H1 (cell line): ENCODE data around the gene SYMPK. TPM values are rescaled to one million over a fixed set of nuclear protein-coding genes. Genes with fewer than 3 reads are reported as not detected.
A peak's percentile ranks its signal among the peaks of the same experiment; 100 is the strongest.

ENCODE experiments used
- CTCF ChIA-PET: fragments of 300-600 bp; sonication (Branson Sonifier 250); formaldehyde crosslinking; loops from one replicate; lab custom pipeline; 2021; ENCODE audit not compliant: partially characterized antibody; lab: Charles Lee
- POLR2A ChIA-PET: fragments of 300-600 bp; sonication (Branson Sonifier 250); formaldehyde crosslinking; loops from one replicate; lab custom pipeline; 2021; ENCODE audit warnings: inconsistent platforms; ENCODE audit not compliant: partially characterized antibody; lab: Charles Lee
- DNase-seq, 2 experiments: peaks; one replicate each; pipeline versions ENCODE4 v3.0.0 to v3.0.0-alpha.2; 2010 to 2022; ENCODE audit warnings: low spot score in 2 of 2, low read depth in 1 of 2, mixed read lengths in 1 of 2
- FAIRE-seq: peaks from 2 replicates; lab custom pipeline; 2011; peaks lifted over from hg19 to GRCh38; lab: Jason Lieb, UNC
- H2AFZ ChIP-seq: 2 replicates; pipeline ENCODE4 v1.8.1; 2012; ENCODE audit warnings: low read length, inconsistent platforms
- H2AK5ac ChIP-seq: 2 replicates; pipeline ENCODE4 v1.6.1; 2013; ENCODE audit warnings: low read depth, low read length
- H2BK120ac ChIP-seq: replicated peaks from 2 replicates; pipeline ENCODE3; 2013; ENCODE audit warnings: low read depth, low read length, inconsistent platforms
- H2BK12ac ChIP-seq: 2 replicates; pipeline ENCODE4 v1.6.1; 2013; ENCODE audit warnings: low read depth, low read length
- H2BK15ac ChIP-seq: 2 replicates; pipeline ENCODE4 v1.6.1; 2013; ENCODE audit warnings: low read length
- H2BK20ac ChIP-seq: 2 replicates; pipeline ENCODE4 v1.6.1; 2013; ENCODE audit warnings: low read length
- H2BK5ac ChIP-seq: 2 replicates; pipeline ENCODE4 v1.6.1; 2013; ENCODE audit warnings: low read depth, low read length
- H3K14ac ChIP-seq: 2 replicates; pipeline ENCODE4 v1.6.1; 2013; ENCODE audit warnings: inconsistent platforms; ENCODE audit not compliant: insufficient read length
- H3K18ac ChIP-seq: 2 replicates; pipeline ENCODE4 v1.6.1; 2013; ENCODE audit warnings: low read length; ENCODE audit errors: extremely low read depth
- H3K23ac ChIP-seq: 2 replicates; pipeline ENCODE4 v1.6.1; 2013; ENCODE audit warnings: inconsistent platforms; ENCODE audit not compliant: insufficient read length
- H3K23me2 ChIP-seq: 2 replicates; pipeline ENCODE4 v1.6.1; 2013; ENCODE audit warnings: low read depth, low read length
- H3K27ac ChIP-seq: 2 replicates; pipeline ENCODE4 v1.6.1; 2011; ENCODE audit warnings: low read depth, low read length, inconsistent platforms
- H3K27me3 ChIP-seq, 4 experiments: replicated peaks in 1 of 4; 1 replicate in 1 of 4; 2 replicates in 3 of 4; pipeline versions ENCODE4 v1.6.1 to v1.8.1; 2011 to 2013; ENCODE audit warnings: low read length in 3 of 4, mild to moderate bottlenecking in 3 of 4, inconsistent platforms in 2 of 4, mixed read lengths in 2 of 4, moderate library complexity in 1 of 4; ENCODE audit not compliant: control insufficient read depth in 3 of 4, insufficient read depth in 3 of 4; ENCODE audit errors: extremely low read depth in 1 of 4
- H3K36me3 ChIP-seq, 4 experiments: 2 replicates each; pipeline versions ENCODE4 v1.6.1 to v1.8.1; 2011 to 2013; ENCODE audit warnings: mild to moderate bottlenecking in 4 of 4, low read length in 3 of 4, moderate library complexity in 2 of 4, control low read depth in 1 of 4, inconsistent platforms in 1 of 4; ENCODE audit not compliant: insufficient read depth in 4 of 4, control insufficient read depth in 2 of 4
- H3K4ac ChIP-seq: replicated peaks from 2 replicates; pipeline ENCODE3; 2013; ENCODE audit warnings: low read length, low read depth, mixed read lengths, inconsistent platforms; ENCODE audit not compliant: insufficient read length
- H3K4me1 ChIP-seq, 4 experiments: replicated peaks in 1 of 4; 1 replicate in 1 of 4; 2 replicates in 3 of 4; pipeline versions ENCODE4 v1.6.1 to v1.8.1; 2011 to 2013; ENCODE audit warnings: low read length in 3 of 4, inconsistent platforms in 2 of 4, mixed read lengths in 1 of 4; ENCODE audit not compliant: insufficient read depth in 4 of 4, control insufficient read depth in 3 of 4
- H3K4me2 ChIP-seq, 2 experiments: 2 replicates each; pipeline versions ENCODE4 v1.6.1 to v1.8.1; 2011 to 2013; ENCODE audit warnings: low read depth in 2 of 2, low read length in 2 of 2, control low read depth in 1 of 2, inconsistent platforms in 1 of 2, mild to moderate bottlenecking in 1 of 2; ENCODE audit not compliant: insufficient read depth in 1 of 2
- H3K4me3 ChIP-seq, 4 experiments: fragments of 200-600, 300-600 bp in 1 of 4; sonication (generic), shearing (Covaris generic), sonication (Bioruptor Twin) in 1 of 4; 2 replicates each; pipeline versions ENCODE4 v1.5.1 to v1.8.1; 2011 to 2016; ENCODE audit warnings: low read length in 4 of 4, low read depth in 3 of 4, control low read depth in 2 of 4, inconsistent platforms in 2 of 4, mild to moderate bottlenecking in 2 of 4, mixed read lengths in 1 of 4, moderate library complexity in 1 of 4; ENCODE audit not compliant: insufficient read depth in 2 of 4; ENCODE audit errors: extremely low read depth in 1 of 4
- H3K56ac ChIP-seq: replicated peaks from 2 replicates; pipeline ENCODE3; 2013; ENCODE audit warnings: low read depth, mild to moderate bottlenecking, mixed read lengths, low read length, inconsistent platforms; ENCODE audit not compliant: insufficient read length
- H3K79me1 ChIP-seq: 2 replicates; pipeline ENCODE4 v1.6.1; 2013; ENCODE audit warnings: low read depth, low read length, control low read depth
- H3K79me2 ChIP-seq, 2 experiments: 2 replicates each; pipeline versions ENCODE4 v1.6.1 to v1.8.1; 2012 to 2013; ENCODE audit warnings: low read length in 2 of 2, mild to moderate bottlenecking in 2 of 2, inconsistent platforms in 1 of 2; ENCODE audit not compliant: insufficient read depth in 2 of 2, control insufficient read depth in 1 of 2
- H3K9ac ChIP-seq, 4 experiments: replicated peaks in 1 of 4; 1 replicate in 1 of 4; 2 replicates in 3 of 4; pipeline versions ENCODE4 v1.6.1 to v1.8.1; 2011 to 2013; ENCODE audit warnings: low read depth in 3 of 4, low read length in 3 of 4, control low read depth in 2 of 4, mild to moderate bottlenecking in 2 of 4, moderate library complexity in 2 of 4, inconsistent platforms in 1 of 4; ENCODE audit errors: extremely low read depth in 1 of 4
- H3K9me3 ChIP-seq, 2 experiments: 2 replicates each; pipeline versions ENCODE4 v1.6.1 to v1.8.1; 2012 to 2013; ENCODE audit warnings: mild to moderate bottlenecking in 2 of 2, moderate library complexity in 2 of 2, control low read depth in 1 of 2, inconsistent platforms in 1 of 2, low read depth in 1 of 2, low read length in 1 of 2, mixed read lengths in 1 of 2; ENCODE audit not compliant: insufficient read depth in 2 of 2
- H4K20me1 ChIP-seq, 2 experiments: replicated peaks in 1 of 2; 2 replicates each; pipeline versions ENCODE3 to v1.8.1; 2011 to 2013; ENCODE audit warnings: inconsistent platforms in 2 of 2, low read length in 2 of 2, mild to moderate bottlenecking in 1 of 2; ENCODE audit not compliant: insufficient read depth in 2 of 2, control insufficient read depth in 1 of 2
- H4K5ac ChIP-seq: 2 replicates; pipeline ENCODE4 v1.6.1; 2013; ENCODE audit warnings: low read length, low read depth, mixed read lengths, inconsistent platforms; ENCODE audit not compliant: insufficient read length
- H4K8ac ChIP-seq: 2 replicates; pipeline ENCODE4 v1.8.0; 2013; ENCODE audit warnings: mild to moderate bottlenecking, moderate library complexity, low read length, inconsistent platforms; ENCODE audit not compliant: insufficient read depth; ENCODE audit errors: extremely low read depth
- H4K91ac ChIP-seq: replicated peaks from 2 replicates; pipeline ENCODE3; 2013; ENCODE audit warnings: low read length, mixed read lengths, inconsistent platforms; ENCODE audit not compliant: insufficient read length
- KDM4A ChIP-seq: IDR thresholded peaks from one replicate; pipeline ENCODE4 v1.7.1; 2012; ENCODE audit warnings: low read depth, mild to moderate bottlenecking, moderate library complexity, low read length, inconsistent platforms; ENCODE audit not compliant: severe bottlenecking
- MAX ChIP-seq: IDR thresholded peaks from 2 replicates; pipeline ENCODE4 v1.6.1; 2012; ENCODE audit warnings: inconsistent platforms
- SAP30 ChIP-seq: fragments of 300-600 bp; sonication (generic); IDR thresholded peaks from 2 replicates; pipeline ENCODE4 v1.7.1; 2012; ENCODE audit warnings: low read length, moderate library complexity, mild to moderate bottlenecking, inconsistent platforms; ENCODE audit not compliant: insufficient read depth, insufficient replicate concordance
- SIN3A ChIP-seq, 2 experiments: IDR thresholded peaks in 1 of 2; conservative IDR thresholded peaks in 1 of 2; 2 replicates each; pipeline ENCODE4 v1.6.1; 2011 to 2012; ENCODE audit warnings: low read length in 2 of 2, improper control_type of control experiment in 1 of 2, low read depth in 1 of 2, mild to moderate bottlenecking in 1 of 2
- SP1 ChIP-seq: IDR thresholded peaks from 2 replicates; pipeline ENCODE4 v1.6.1; 2011; ENCODE audit warnings: low read depth, low read length
- TAF1 ChIP-seq: IDR thresholded peaks from 2 replicates; pipeline ENCODE4 v1.6.1; 2011; ENCODE audit warnings: mild to moderate bottlenecking, low read depth, low read length
- WGBS, 2 experiments: shearing (Covaris generic) in 1 of 2; methylation state at CpG; one replicate each; pipeline versions ENCODE4 v1.1.6 to v1.1.7; 2013 to 2015; ENCODE audit warnings: low lambda C conversion rate in 2 of 2, mixed read lengths in 2 of 2, inconsistent platforms in 1 of 2, low coverage in 1 of 2, missing lambda C conversion rate in 1 of 2; ENCODE audit not compliant: insufficient replicate concordance in 2 of 2, insufficient coverage in 1 of 2, insufficient read length in 1 of 2; ENCODE audit errors: extremely low coverage in 1 of 2, missing lambda C conversion rate in 1 of 2; 5-methylcytosine and 5-hydroxymethylcytosine counted together
- polyA plus RNA-seq, 7 experiments: library from polyadenylated mRNA; depleted of rRNA in 3 of 7; stranded (reverse) in 5 of 7; unstranded in 2 of 7; fragments of >200 nt in 5 of 7; fragments of 200-250 nt in 2 of 7; gene quantifications; 1 replicate in 5 of 7; 2 replicates in 1 of 7; 4 replicates in 1 of 7; pipeline versions ENCODE4 v1.2.1 to v1.2.3, GENCODE V29; 2011 to 2013; ENCODE audit warnings: missing spikeins in 2 of 7, mixed read lengths in 2 of 7
- total RNA-seq: library from RNA; stranded (reverse); fragmentation: NEBNext Ultra II Directional; extraction: Animal tissue kit (Norgen Biotek cat#: 25700); gene quantifications from 2 replicates; pipeline ENCODE4 v1.2.1, GENCODE V29; 2021
- TF ChIP-seq, protein P1 (sequence below): IDR thresholded peaks from 2 replicates; pipeline ENCODE4 v1.6.1; 2012; ENCODE audit warnings: inconsistent platforms

The SYMPK gene
- total and polyA plus RNA-seq, 2 of the 8 experiments (the other 6 are each of a cell fraction or from before 2014, with no cell fraction given), result 93.6 to 99.5 TPM

DNA sequence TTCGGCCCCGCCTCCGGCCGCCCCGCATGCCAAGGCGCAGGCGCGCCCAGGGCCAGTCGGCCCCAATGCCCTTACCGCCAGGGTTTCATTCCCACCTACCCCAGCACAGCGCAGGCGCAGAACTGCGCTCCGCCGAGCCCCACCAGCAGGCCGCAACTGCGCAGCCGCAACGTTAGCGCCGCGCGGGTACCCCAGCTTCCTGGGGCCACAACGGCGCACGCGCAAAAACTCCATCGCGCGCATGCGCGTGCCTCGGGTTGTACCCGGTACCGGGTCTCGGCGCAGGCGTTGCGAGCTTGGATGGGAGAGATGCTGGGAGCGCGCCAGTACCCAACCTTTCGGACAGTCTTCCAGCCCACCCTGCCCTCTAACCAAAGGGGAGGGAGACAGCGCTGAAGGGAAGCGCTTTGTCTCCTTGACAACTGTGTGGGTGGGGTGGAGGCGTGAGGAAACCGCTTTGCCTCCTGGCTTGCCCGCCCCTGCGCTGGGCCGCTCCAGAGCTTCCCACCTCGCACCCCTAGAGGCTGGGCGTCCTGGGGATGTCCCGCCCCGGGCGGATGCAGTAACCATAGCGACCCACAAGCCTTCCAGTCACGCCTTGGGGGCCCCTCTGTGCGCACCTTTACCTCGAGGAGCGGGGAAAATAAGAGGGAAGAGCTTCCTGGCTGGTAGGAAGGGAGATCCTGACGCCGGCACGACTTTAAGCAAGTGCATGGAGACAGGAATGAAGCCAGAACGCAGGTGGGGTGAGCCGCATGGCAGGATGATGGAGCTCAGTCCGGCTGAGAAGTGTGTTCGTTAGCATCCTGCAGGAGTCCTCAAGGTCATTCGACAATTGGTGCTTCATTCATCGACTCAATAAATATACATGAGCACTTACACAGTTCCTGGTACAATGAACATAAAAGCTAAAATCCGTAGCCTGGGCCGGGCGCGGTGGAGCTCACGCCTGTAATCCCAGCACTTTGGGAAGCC is 40.0 kb upstream of the SYMPK start:
- peak overlapping the region; percentile 70; the same call in 1 of the 2 replicates for H2AFZ ChIP-seq
- H3K27ac ChIP-seq, result peak overlapping the region; percentile 43; the same call in 1 of the 2 replicates
- TF ChIP-seq SIN3A (conservative IDR thresholded peaks at IDR 0.05 in 1 of 2, IDR thresholded peaks at IDR 0.05 in 1 of 2; ENCODE audit: low read depth in 1 of 2, low read length in 2 of 2) (peak in 1 of 2 experiments; percentile 41; a peak in 1 of 4 replicates), TAF1 (peak; percentile 49; the same call in 1 of the 2 replicates), KDM4A (peak; percentile 62), SAP30 (peak; percentile 38), MAX (peak; percentile 59), SP1 (peak; percentile 62; the same call in 1 of the 2 replicates)
- TF ChIP-seq, protein P1, sequence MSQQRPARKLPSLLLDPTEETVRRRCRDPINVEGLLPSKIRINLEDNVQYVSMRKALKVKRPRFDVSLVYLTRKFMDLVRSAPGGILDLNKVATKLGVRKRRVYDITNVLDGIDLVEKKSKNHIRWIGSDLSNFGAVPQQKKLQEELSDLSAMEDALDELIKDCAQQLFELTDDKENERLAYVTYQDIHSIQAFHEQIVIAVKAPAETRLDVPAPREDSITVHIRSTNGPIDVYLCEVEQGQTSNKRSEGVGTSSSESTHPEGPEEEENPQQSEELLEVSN, result peak; percentile 42; the same call in 1 of the 2 replicates

More for the DNA sequence above, 40.0 kb upstream of the SYMPK start:
- Histone ChIP-seq H3K79me1 (peaks cover 3% of the 10 kb centered on the region; the same call in 1 of the 2 replicates), H2BK12ac (peak overlapping the region; percentile 22; the same call in 1 of the 2 replicates), H3K56ac (peak overlapping the region; percentile 74), H3K18ac (peak overlapping the region; percentile 73), H3K4ac (no peak overlapping the region), H3K4me2 (peak overlapping the region; percentile 88 to 95), H3K27me3 (peaks cover 0 to 16% (median 11%) of the 10 kb centered on the region in 4 experiments; a peak in 6 of 7 replicates), H4K8ac (peak overlapping the region; percentile 35; the same call in 1 of the 2 replicates), H2BK5ac (peak overlapping the region; percentile 12; the same call in 1 of the 2 replicates), H3K23me2 (peaks cover 22% of the 10 kb centered on the region; the same call in 1 of the 2 replicates), H2BK20ac (no peak overlapping the region), H3K79me2 (no peaks in the 10 kb centered on the region), H4K5ac (peak overlapping the region; percentile 80), H4K91ac (peak overlapping the region; percentile 58), H3K4me1 (peaks cover 0 to 2% (median under 1%) of the 10 kb centered on the region in 4 experiments; a peak in 3 of 7 replicates), H3K9ac (peak overlapping the region in 3 of 4 experiments; percentile 22 to 44 (median 35); a peak in 3 of 7 replicates), H3K4me3 (peak overlapping the region; percentile 48 to 76 (median 72)), H2BK15ac (no peak overlapping the region; the same call in 1 of the 2 replicates), H3K9me3 (no peaks in the 10 kb centered on the region), H3K36me3 (peaks cover 0 to 8% (median 2%) of the 10 kb centered on the region in 4 experiments; a peak in 3 of 8 replicates), H2AK5ac (no peak overlapping the region), H4K20me1 (peaks cover 2 to 10% of the 10 kb centered on the region in 2 experiments), H3K23ac (no peak overlapping the region), H3K14ac (no peak overlapping the region), H2BK120ac (no peak overlapping the region)
- FAIRE-seq (peak; percentile 71), DNase-seq (peak; percentile 95 to 100)
- ChIA-PET CTCF (interaction anchor here (0.6 to 3.3 kb wide), 18 partner anchors 10 to 343 kb away, joined by 3 to 19 read pairs (median 4); partner anchors contain the start of genes IRF2BP1 and NANOS2), POLR2A (interaction anchor here (0.6 to 3.4 kb wide), 18 partner anchors 9 to 807 kb away, joined by 3 to 21 read pairs (median 4); partner anchors contain the start of genes DMWD, FOXA3, IRF2BP1 and NANOS2)
- WGBS, 2 experiments, result 5% methylated on average over 69 of the region's 73 CpGs; no CpG with 5 or more reads in 1 of the 2 experiments
